GM23338 (cell line): ENCODE data around the gene HMGCS2. TPM values are rescaled to one million over a fixed set of nuclear protein-coding genes. Genes with fewer than 3 reads are reported as not detected.

Experiments used
- ATAC-seq: fragments of 200-7000 bp; cut with Tn5 transposase; 3 replicates; pipeline ENCODE4 v1.9.1; 2020
- DNase-seq: peaks from one replicate; pipeline ENCODE4 v3.0.0-alpha.2; 2015; ENCODE audit warnings: low spot score
- H2AFZ ChIP-seq: fragments of 200-600 bp; sonication (generic); 2 replicates; pipeline ENCODE4 v1.8.0; 2016; ENCODE audit warnings: antibody characterized with exemption, mild to moderate bottlenecking, moderate library complexity
- H3F3A ChIP-seq: fragments of 200-600 bp; sonication (generic); replicated peaks from 2 replicates; pipeline ENCODE4 v1.8.0; 2017; ENCODE audit warnings: antibody characterized with exemption, mixed run types, low read depth
- H3K27ac ChIP-seq: fragments of 200-600 bp; sonication (generic); 2 replicates; pipeline ENCODE4 v1.6.1; 2016; ENCODE audit warnings: low read depth
- H3K27me3 ChIP-seq: fragments of 200-600 bp; sonication (generic); 2 replicates; pipeline ENCODE4 v1.8.0; 2016; ENCODE audit warnings: mild to moderate bottlenecking, mixed run types, moderate library complexity; ENCODE audit not compliant: insufficient read depth
- H3K36me3 ChIP-seq: fragments of 200-600 bp; sonication (generic); 2 replicates; pipeline ENCODE4 v1.8.0; 2016; ENCODE audit warnings: mild to moderate bottlenecking; ENCODE audit not compliant: insufficient read depth
- H3K4me1 ChIP-seq: fragments of 200-600 bp; sonication (generic); 2 replicates; pipeline ENCODE4 v1.8.0; 2016; ENCODE audit warnings: mild to moderate bottlenecking, moderate library complexity; ENCODE audit not compliant: insufficient read depth
- H3K4me2 ChIP-seq: fragments of 200-600 bp; sonication (generic); 2 replicates; pipeline ENCODE4 v1.7.1; 2017; ENCODE audit warnings: mixed run types
- H3K4me3 ChIP-seq: fragments of 200-600 bp; sonication (generic); 2 replicates; pipeline ENCODE4 v1.6.1; 2016; ENCODE audit warnings: mixed run types
- H3K79me2 ChIP-seq: fragments of 200-600 bp; sonication (generic); replicated peaks from 2 replicates; pipeline ENCODE4 v1.8.0; 2017; ENCODE audit warnings: mild to moderate bottlenecking; ENCODE audit not compliant: insufficient read depth
- H3K9me2 ChIP-seq: fragments of 200-600 bp; sonication (generic); 2 replicates; pipeline ENCODE4 v1.8.0; 2017; ENCODE audit not compliant: insufficient read depth
- H4K20me1 ChIP-seq: fragments of 200-600 bp; sonication (generic); replicated peaks from 2 replicates; pipeline ENCODE4 v1.8.0; 2017; ENCODE audit warnings: mild to moderate bottlenecking; ENCODE audit not compliant: insufficient read depth
- H3K27ac Mint-ChIP-seq: 2 replicates; pipeline ENCODE4 v1.8.0; 2020; ENCODE audit warnings: inconsistent platforms, mild to moderate bottlenecking, moderate library complexity, mixed read lengths
- H3K27me3 Mint-ChIP-seq: 3 replicates; pipeline ENCODE4 v1.8.0; 2022; ENCODE audit warnings: low read depth, mild to moderate bottlenecking, moderate library complexity, mixed read lengths, inconsistent platforms; ENCODE audit not compliant: insufficient read depth, poor library complexity
- H3K36me3 Mint-ChIP-seq: 3 replicates; pipeline ENCODE4 v1.8.0; 2021; ENCODE audit warnings: low read depth, mild to moderate bottlenecking, inconsistent platforms, moderate library complexity, mixed read lengths
- H3K4me1 Mint-ChIP-seq: 3 replicates; pipeline ENCODE4 v1.8.0; 2020; ENCODE audit warnings: mild to moderate bottlenecking, inconsistent platforms, mixed read lengths
- H3K4me3 Mint-ChIP-seq: 3 replicates; pipeline ENCODE4 v1.8.0; 2021; ENCODE audit warnings: moderate library complexity, mild to moderate bottlenecking, inconsistent platforms, mixed read lengths
- H3K9me3 Mint-ChIP-seq: 3 replicates; pipeline ENCODE4 v1.8.0; 2020; ENCODE audit warnings: moderate library complexity, mild to moderate bottlenecking, inconsistent platforms, mixed read lengths
- CREB1 ChIP-seq: fragments of 250-450 bp; sonication (Bioruptor Pico); IDR thresholded peaks from 2 replicates; pipeline ENCODE4 v1.5.0; 2020; ENCODE audit warnings: low read depth, mild to moderate bottlenecking, moderate library complexity
- CTCF ChIP-seq, 2 experiments: fragments of 200-600 bp in 1 of 2; sonication (generic) in 1 of 2; conservative IDR thresholded peaks; 2 replicates each; pipeline versions ENCODE4 v1.5.1 to v1.6.1; 2016 to 2017; ENCODE audit warnings: antibody characterized with exemption in 2 of 2, low read depth in 2 of 2, mild to moderate bottlenecking in 2 of 2, moderate library complexity in 1 of 2
- ETS1 ChIP-seq: IDR thresholded peaks from 2 replicates; pipeline ENCODE4 v1.6.1; 2016; ENCODE audit warnings: antibody characterized with exemption
- EZH2 ChIP-seq: fragments of 200-600 bp; sonication (generic); IDR thresholded peaks from one replicate; pipeline ENCODE4 v1.8.0; 2017; ENCODE audit warnings: antibody characterized with exemption, mild to moderate bottlenecking, low read depth; ENCODE audit not compliant: unreplicated experiment
- EZH2phosphoT487 ChIP-seq: fragments of 200-600 bp; sonication (generic); IDR thresholded peaks from one replicate; pipeline ENCODE4 v1.8.1; 2018; ENCODE audit warnings: antibody characterized with exemption; ENCODE audit not compliant: unreplicated experiment
- JUNB ChIP-seq: IDR thresholded peaks from one replicate; pipeline ENCODE4 v1.6.1; 2016; ENCODE audit warnings: antibody characterized with exemption; ENCODE audit not compliant: unreplicated experiment
- NANOG ChIP-seq: IDR thresholded peaks from 2 replicates; pipeline ENCODE4 v1.6.1; 2016; ENCODE audit warnings: antibody characterized with exemption, borderline replicate concordance
- POLR2AphosphoS5 ChIP-seq: IDR thresholded peaks from 2 replicates; pipeline ENCODE4 v1.6.1; 2016; ENCODE audit warnings: antibody characterized with exemption, low read depth
- REST ChIP-seq: IDR thresholded peaks from one replicate; pipeline ENCODE4 v1.6.1; 2018; ENCODE audit warnings: antibody characterized with exemption; ENCODE audit not compliant: unreplicated experiment
- STAT1 ChIP-seq: IDR thresholded peaks from one replicate; pipeline ENCODE4 v1.6.1; 2016; ENCODE audit warnings: antibody characterized with exemption; ENCODE audit not compliant: unreplicated experiment
- ZNF114 ChIP-seq: fragments of 250-450 bp; sonication (Bioruptor Pico); IDR thresholded peaks from 2 replicates; pipeline ENCODE4 v1.5.0; 2020; ENCODE audit warnings: mild to moderate bottlenecking, moderate library complexity
- ZNF331 ChIP-seq: fragments of 250-450 bp; sonication (Bioruptor Pico); IDR thresholded peaks from 2 replicates; pipeline ENCODE4 v1.5.0; 2020; ENCODE audit warnings: low read depth, mild to moderate bottlenecking, moderate library complexity
- polyA plus RNA-seq: library from polyadenylated mRNA; unstranded; fragments of >200 nt; fragmentation: Nextera tagmentation; extraction: Ambion mirVana; gene quantifications from 2 replicates; pipeline ENCODE4 v1.2.1, GENCODE V29; 2016
- total RNA-seq: library from RNA; depleted of rRNA; stranded (reverse); fragments of >200 nt; shearing (Covaris generic); gene quantifications from 2 replicates; pipeline ENCODE4 v1.2.3, GENCODE V29; 2014
- TF ChIP-seq, protein P1 (sequence below): fragments of 250-450 bp; sonication (Bioruptor Pico); IDR thresholded peaks from 2 replicates; pipeline ENCODE4 v1.5.0; 2020; ENCODE audit warnings: mild to moderate bottlenecking, moderate library complexity

The HMGCS2 gene
- total and polyA plus RNA-seq, 2 experiments from 2014 or later = not detected

DNA sequence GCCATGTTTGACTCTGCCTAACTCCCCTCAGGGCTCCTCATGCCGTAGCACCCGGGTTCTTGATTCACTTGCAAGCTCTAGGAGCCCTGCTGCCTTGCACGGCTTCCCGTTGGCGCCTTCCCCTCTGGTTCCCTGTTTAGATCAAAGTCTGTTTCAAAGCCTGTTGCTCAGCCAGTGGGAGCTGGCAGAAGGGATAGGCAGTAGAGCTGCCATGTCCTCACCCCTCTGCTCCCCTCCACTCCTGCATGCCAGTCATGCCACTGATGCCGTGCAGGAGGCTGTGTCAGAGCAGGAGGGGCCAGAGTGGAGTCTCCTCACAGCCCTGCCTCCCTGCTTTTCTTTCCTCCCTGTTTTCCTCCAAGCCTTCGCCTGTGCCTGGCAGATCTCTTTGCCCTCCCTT, 26.5 kb downstream of the HMGCS2 start:
- Histone ChIP-seq H3F3A (peaks cover 39% of the 10 kb centered on the region), H3K27me3 (no peaks in the 10 kb centered on the region), H4K20me1 (peaks cover 14% of the 10 kb centered on the region), H3K9me2 (no peaks in the 10 kb centered on the region), H3K27ac (no peak overlapping the region; the same call in 1 of the 2 replicates), H3K36me3 (peaks cover 31% of the 10 kb centered on the region), H3K4me1 (peaks cover 19% of the 10 kb centered on the region), H3K4me3 (no peak overlapping the region), H3K79me2 (no peaks in the 10 kb centered on the region), H3K4me2 (no peak overlapping the region), H2AFZ (no peak overlapping the region)
- Mint-ChIP-seq H3K4me3 (no peak overlapping the region), H3K27me3 (peaks cover 23% of the 10 kb centered on the region), H3K36me3 (peaks cover 78% of the 10 kb centered on the region), H3K4me1 (peaks cover 36% of the 10 kb centered on the region), H3K27ac (peak overlapping the region; percentile 28; the same call in 1 of the 2 replicates), H3K9me3 (no peaks in the 10 kb centered on the region)
- ATAC-seq (no peak), DNase-seq (no peak)
- TF ChIP-seq CTCF (conservative IDR thresholded peaks at IDR 0.05; ENCODE audit: low read depth in 2 of 2) = no peak
- TF ChIP-seq EZH2 = no peak
- TF ChIP-seq REST = no peak
- TF ChIP-seq ZNF331 = no peak
- TF ChIP-seq STAT1 = no peak
- TF ChIP-seq ZNF114 (CRISPR knock-in tag) = no peak
- TF ChIP-seq CREB1 (CRISPR knock-in tag) = no peak
- TF ChIP-seq, protein P1, sequence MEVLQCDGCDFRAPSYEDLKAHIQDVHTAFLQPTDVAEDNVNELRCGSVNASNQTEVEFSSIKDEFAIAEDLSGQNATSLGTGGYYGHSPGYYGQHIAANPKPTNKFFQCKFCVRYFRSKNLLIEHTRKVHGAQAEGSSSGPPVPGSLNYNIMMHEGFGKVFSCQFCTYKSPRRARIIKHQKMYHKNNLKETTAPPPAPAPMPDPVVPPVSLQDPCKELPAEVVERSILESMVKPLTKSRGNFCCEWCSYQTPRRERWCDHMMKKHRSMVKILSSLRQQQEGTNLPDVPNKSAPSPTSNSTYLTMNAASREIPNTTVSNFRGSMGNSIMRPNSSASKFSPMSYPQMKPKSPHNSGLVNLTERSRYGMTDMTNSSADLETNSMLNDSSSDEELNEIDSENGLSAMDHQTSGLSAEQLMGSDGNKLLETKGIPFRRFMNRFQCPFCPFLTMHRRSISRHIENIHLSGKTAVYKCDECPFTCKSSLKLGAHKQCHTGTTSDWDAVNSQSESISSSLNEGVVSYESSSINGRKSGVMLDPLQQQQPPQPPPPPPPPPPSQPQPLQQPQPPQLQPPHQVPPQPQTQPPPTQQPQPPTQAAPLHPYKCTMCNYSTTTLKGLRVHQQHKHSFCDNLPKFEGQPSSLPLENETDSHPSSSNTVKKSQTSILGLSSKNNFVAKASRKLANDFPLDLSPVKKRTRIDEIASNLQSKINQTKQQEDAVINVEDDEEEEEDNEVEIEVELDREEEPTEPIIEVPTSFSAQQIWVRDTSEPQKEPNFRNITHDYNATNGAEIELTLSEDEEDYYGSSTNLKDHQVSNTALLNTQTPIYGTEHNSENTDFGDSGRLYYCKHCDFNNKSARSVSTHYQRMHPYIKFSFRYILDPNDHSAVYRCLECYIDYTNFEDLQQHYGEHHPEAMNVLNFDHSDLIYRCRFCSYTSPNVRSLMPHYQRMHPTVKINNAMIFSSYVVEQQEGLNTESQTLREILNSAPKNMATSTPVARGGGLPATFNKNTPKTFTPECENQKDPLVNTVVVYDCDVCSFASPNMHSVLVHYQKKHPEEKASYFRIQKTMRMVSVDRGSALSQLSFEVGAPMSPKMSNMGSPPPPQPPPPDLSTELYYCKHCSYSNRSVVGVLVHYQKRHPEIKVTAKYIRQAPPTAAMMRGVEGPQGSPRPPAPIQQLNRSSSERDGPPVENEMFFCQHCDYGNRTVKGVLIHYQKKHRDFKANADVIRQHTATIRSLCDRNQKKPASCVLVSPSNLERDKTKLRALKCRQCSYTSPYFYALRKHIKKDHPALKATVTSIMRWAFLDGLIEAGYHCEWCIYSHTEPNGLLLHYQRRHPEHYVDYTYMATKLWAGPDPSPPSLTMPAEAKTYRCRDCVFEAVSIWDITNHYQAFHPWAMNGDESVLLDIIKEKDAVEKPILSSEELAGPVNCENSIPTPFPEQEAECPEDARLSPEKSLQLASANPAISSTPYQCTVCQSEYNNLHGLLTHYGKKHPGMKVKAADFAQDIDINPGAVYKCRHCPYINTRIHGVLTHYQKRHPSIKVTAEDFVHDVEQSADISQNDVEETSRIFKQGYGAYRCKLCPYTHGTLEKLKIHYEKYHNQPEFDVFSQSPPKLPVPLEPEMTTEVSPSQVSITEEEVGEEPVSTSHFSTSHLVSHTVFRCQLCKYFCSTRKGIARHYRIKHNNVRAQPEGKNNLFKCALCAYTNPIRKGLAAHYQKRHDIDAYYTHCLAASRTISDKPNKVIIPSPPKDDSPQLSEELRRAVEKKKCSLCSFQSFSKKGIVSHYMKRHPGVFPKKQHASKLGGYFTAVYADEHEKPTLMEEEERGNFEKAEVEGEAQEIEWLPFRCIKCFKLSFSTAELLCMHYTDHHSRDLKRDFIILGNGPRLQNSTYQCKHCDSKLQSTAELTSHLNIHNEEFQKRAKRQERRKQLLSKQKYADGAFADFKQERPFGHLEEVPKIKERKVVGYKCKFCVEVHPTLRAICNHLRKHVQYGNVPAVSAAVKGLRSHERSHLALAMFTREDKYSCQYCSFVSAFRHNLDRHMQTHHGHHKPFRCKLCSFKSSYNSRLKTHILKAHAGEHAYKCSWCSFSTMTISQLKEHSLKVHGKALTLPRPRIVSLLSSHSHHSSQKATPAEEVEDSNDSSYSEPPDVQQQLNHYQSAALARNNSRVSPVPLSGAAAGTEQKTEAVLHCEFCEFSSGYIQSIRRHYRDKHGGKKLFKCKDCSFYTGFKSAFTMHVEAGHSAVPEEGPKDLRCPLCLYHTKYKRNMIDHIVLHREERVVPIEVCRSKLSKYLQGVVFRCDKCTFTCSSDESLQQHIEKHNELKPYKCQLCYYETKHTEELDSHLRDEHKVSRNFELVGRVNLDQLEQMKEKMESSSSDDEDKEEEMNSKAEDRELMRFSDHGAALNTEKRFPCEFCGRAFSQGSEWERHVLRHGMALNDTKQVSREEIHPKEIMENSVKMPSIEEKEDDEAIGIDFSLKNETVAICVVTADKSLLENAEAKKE = no peak
- no peak for TF ChIP-seq EZH2phosphoT487
- TF ChIP-seq NANOG = no peak
- TF ChIP-seq POLR2AphosphoS5 = no peak
- TF ChIP-seq ETS1 = no peak
- TF ChIP-seq JUNB = no peak
